ENCODE results near the gene HSP90B1.

HSP90B1 gene

GRCh38 chr12:103930034-103930786 lies at the start of gene HSP90B1:
Gene HSP90B1 (plus strand): TSS chr12:103930410. CDS start chr12:103930516, 106 bp downstream.
- DNase-seq (ENCODE audit: low read depth in 3 of 3): peak; percentile 98 to 99 (median 98)

- no peak for DNase-seq (ENCODE audit: low read depth in 3 of 3)
Measured at GRCh38 chr12:103881261-103881660, 48.9 kb upstream of the HSP90B1 start.

GRCh38 chr12:103882861-103883596 lies 47.2 kb upstream of the HSP90B1 start:
- DNase-seq (ENCODE audit: low read depth in 3 of 3): no peak

DNA sequence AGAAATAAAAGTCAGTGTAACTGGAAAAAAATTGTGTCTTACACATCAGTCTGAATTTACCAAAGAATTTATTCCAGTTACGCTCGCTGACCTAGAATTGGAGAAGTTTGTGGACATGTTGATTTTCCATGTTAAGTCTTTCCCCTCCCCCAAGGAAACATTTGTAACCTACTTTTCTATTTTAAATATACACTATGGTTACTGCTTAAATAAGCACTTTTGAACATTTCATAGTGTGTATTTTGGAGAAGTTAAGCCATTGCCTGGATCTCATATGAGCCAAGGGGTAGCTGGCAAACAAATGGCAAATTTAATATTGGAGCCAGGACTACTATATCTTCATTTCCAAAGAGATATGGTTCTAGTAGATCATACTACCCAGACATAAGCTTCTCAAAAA lies 46.3 kb upstream of the HSP90B1 start:
- DNase-seq (ENCODE audit: low read depth in 3 of 3): no peak

GRCh38 chr12:103884316-103884715 lies 45.9 kb upstream of the HSP90B1 start:
- no peak for DNase-seq (ENCODE audit: low read depth in 3 of 3)

DNA sequence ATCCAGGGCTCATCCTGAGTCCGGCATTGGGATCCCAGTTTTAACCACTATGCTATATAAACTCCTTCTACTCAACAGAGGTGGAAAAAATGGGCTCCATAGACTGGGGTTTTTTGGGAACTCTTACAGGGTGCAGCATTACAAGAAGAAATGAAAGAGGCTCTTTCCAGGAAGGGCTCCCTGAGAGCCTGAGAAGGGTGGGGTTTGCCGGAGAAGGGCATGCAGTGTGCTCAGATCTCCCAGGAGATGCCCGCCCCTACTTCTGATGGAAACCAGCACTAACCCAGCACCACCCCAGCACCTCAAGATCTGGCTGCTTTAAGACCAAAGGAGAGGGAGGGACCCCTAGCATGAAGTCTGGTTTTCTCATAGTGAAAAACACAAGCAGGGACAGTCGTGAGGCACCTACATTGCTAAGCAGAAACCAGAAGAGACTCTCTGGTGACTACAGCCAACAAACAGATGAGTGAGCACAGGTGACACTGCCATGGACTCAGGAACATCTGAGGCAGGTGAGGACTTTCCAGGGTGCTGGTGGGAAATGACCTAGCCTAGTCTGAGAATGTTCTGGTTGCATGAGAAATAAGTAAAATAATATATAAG lies 43.9 kb upstream of the HSP90B1 start:
- DNase-seq (ENCODE audit: low read depth in 3 of 3): no peak

GRCh38 chr12:103887738-103888137 lies 42.5 kb upstream of the HSP90B1 start:
- no peak for DNase-seq (ENCODE audit: low read depth in 3 of 3)

DNA sequence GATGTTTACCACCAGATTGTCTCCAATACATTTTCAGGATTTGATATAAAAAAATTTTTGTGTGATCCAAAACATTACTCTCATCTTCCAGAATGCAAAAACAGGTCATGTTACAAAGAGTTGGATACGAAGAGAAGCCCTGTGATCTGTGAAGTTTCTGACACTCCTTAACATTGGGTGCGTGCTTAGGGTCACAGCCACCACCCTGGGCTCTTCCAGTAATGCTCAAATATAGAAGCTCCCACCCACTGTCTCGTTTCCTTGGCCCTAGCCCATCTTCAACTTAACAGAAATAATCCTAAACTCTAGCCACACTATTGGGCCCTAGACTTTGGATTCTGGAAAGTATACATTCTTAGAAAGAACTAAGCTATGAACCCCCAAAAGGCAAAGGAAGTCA lies 32.9 kb upstream of the HSP90B1 start:
- DNase-seq (ENCODE audit: low read depth in 3 of 3): no peak

- DNase-seq (ENCODE audit: low read depth in 3 of 3): no peak
Measured at GRCh38 chr12:103901518-103902173, 28.6 kb upstream of the HSP90B1 start.

DNA sequence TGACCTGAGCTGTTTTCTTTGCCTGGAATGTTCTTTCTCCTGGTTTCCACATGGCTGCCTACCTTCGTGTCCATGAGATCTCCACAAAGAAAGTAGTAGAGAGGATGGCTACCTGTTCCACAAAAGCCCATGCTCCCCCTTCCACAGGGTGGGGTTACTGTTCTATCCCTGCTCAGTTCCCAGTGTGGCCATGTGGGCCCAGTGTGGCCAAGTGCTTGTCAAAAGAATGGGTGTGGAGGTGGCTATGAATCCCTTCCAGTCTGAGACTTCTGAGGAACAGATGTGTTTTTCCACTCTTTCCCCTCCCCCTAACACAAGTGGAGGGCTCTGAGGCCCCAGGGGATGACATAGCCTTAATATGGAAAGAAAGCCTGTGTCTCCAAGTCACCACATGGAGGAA lies 26.2 kb upstream of the HSP90B1 start:
- DNase-seq (ENCODE audit: low read depth in 3 of 3): no peak

GRCh38 chr12:103905730-103906349 lies 24.4 kb upstream of the HSP90B1 start:
- no peak for DNase-seq (ENCODE audit: low read depth in 3 of 3)

DNA sequence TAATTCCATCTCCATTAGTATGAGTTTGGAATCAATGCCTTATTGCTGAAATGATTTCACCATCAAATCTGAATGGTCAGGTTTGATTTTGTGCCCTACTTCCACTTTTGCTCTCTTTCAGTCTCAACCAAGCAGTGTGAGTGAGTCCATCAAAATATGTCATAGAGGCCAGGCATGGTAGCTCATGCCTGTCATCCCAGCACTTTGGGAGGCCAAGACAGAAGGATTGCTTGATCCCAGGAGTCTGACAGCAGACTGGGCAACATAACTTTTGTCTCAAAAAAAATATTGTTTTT lies 22.0 kb upstream of the HSP90B1 start:
- no peak for DNase-seq (ENCODE audit: low read depth in 3 of 3)

DNA sequence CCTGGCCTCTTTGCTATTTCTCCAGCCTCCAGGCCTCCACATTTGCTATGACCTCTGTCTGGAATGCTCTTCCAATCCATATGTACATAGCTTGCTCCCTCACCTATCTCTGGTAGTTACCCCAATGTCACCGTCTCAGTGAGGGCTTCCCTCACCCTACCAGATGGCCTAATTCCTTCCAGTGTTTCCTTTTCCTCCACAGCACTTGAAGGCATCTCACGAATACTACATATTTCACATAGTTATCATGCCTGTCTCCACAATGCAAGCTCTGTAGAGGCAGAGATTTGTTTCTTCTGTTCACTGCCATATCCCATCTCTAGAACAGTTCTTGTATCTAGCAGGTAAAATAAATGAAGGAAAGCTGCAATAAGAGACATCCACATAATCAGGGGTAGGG lies 21.3 kb upstream of the HSP90B1 start:
- DNase-seq (ENCODE audit: low read depth in 3 of 3): no peak

DNA sequence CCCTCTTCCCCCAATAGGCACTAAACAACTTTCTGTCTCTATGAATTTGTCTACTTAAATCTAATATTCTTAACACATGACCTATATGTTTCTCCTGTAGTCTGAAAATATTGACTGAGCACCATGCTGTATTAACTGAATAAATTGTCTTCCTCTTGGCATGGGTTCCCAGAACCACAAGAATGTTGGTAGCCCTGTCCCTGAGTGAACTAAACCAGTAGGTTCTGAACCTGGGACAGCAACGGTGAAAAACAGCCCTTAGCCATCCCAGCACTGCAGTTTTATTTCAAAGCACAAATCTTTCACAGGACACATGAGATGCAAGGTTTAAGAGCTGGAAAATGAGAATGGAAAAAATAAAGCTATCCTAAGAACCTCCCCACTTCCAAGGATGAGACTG lies 20.4 kb upstream of the HSP90B1 start:
- DNase-seq (ENCODE audit: low read depth in 3 of 3): no peak

- DNase-seq (ENCODE audit: low read depth in 3 of 3): no peak
Measured at GRCh38 chr12:103912069-103912468, 18.1 kb upstream of the HSP90B1 start.

DNA sequence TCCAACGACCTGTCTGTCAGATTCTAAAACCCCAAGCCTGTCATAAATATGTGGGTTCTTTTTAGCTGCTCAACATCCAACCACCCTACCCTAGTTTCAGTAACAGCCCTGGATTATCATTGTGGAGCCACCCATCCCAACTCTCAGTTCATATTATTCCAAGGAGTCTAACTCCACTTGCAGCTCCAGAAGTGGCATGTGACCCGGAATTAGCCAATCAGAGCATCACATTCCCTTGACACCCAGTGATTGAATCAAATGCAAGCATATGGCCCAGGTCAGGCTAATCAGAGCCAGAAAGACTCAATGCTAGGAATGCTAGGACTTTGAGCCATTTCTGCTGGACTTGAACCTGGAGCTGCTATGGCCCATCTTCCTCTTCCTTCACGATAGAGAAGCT lies 17.1 kb upstream of the HSP90B1 start:
- DNase-seq (ENCODE audit: low read depth in 3 of 3): no peak

GRCh38 chr12:103915306-103915705 lies 14.9 kb upstream of the HSP90B1 start:
- no peak for DNase-seq (ENCODE audit: low read depth in 3 of 3)

GRCh38 chr12:103917873-103918272 lies 12.3 kb upstream of the HSP90B1 start:
- DNase-seq (ENCODE audit: low read depth in 3 of 3): no peak

GRCh38 chr12:103924761-103925641 lies 5.2 kb upstream of the HSP90B1 start:
- peak in 2 of 3 donors; percentile 52 for DNase-seq (ENCODE audit: low read depth in 3 of 3)

DNA sequence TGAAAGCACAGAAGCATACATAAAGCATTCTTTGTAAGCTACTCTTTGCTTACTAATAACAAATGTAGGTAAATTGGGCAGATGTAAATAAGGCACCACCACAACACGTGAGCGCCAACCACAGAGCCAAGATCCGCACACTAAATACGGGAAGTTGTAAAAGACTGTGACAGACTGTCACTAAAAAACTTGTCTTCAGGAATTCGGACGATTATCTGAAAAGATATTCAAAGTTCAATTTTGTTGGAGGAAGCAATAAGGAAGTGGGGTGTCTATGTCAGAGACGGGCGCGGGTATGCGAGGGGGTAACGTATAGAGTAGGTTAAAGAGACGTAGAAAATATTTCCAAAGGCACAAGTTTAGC lies 1.5 kb upstream of the HSP90B1 start:
- peak in 2 of 3 donors; percentile 26 to 48 for DNase-seq (ENCODE audit: low read depth in 3 of 3)
